Panc1 (cell line): ENCODE data around the gene EYA3. TPM values are rescaled to one million over a fixed set of nuclear protein-coding genes. Genes with fewer than 3 reads are reported as not detected.

Experiments used
- ATAC-seq: fragments of 200-7000 bp; cut with Tn5 transposase; 2 replicates; pipeline ENCODE4 v1.9.1; 2020; ENCODE audit warnings: mild to moderate bottlenecking, moderate library complexity
- BruUV-seq: library from RNA; stranded (reverse); fragments of 400-500 nt; replicated peaks from 2 replicates; lab custom pipeline; 2021; lab: Mats Ljungman, UMichigan
- CTCF ChIA-PET: fragments of 300-600 bp; sonication (Branson Sonifier 250); formaldehyde crosslinking; loops from one replicate; lab custom pipeline; 2022; ENCODE audit warnings: antibody characterized with exemption; lab: Charles Lee
- POLR2A ChIA-PET: fragments of 300-600 bp; sonication (Branson Sonifier 250); formaldehyde crosslinking; loops from one replicate; lab custom pipeline; 2022; ENCODE audit warnings: antibody characterized with exemption; lab: Charles Lee
- DNase-seq: peaks from one replicate; pipeline ENCODE4 v3.0.0-alpha.2; 2010; ENCODE audit warnings: low read depth, low spot score
- H3K27ac ChIP-seq: 2 replicates; pipeline ENCODE4 v1.5.1; 2011; ENCODE audit warnings: mild to moderate bottlenecking, low read length, inconsistent platforms
- H3K27me3 ChIP-seq: fragments of 200-500 bp; sonication (Bioruptor generic); 2 replicates; pipeline ENCODE4 v1.6.0; 2014; ENCODE audit warnings: low read length, inconsistent platforms; ENCODE audit not compliant: control insufficient read depth, insufficient read depth
- H3K36me3 ChIP-seq: fragments of 200-500 bp; sonication (Bioruptor generic); 2 replicates; pipeline ENCODE4 v1.5.1; 2014; ENCODE audit warnings: inconsistent platforms, mild to moderate bottlenecking, low read length, moderate library complexity; ENCODE audit not compliant: control insufficient read depth, insufficient read depth
- H3K4me1 ChIP-seq: 2 replicates; pipeline ENCODE4 v1.5.1; 2011; ENCODE audit warnings: inconsistent platforms, mild to moderate bottlenecking, low read length, moderate library complexity; ENCODE audit not compliant: control insufficient read depth, insufficient read depth
- H3K4me3 ChIP-seq, 2 experiments: 2 replicates each; pipeline ENCODE4 v1.5.1; 2011 to 2012; ENCODE audit warnings: low read depth in 2 of 2, low read length in 2 of 2, mild to moderate bottlenecking in 2 of 2, inconsistent platforms in 1 of 2, moderate library complexity in 1 of 2
- H3K9me3 ChIP-seq: fragments of 200-500 bp; sonication (Bioruptor generic); 2 replicates; pipeline ENCODE4 v1.5.1; 2014; ENCODE audit warnings: low read depth, mild to moderate bottlenecking, inconsistent platforms, low read length, moderate library complexity; ENCODE audit not compliant: control insufficient read depth, insufficient read depth
- POLR2AphosphoS5 ChIP-seq: IDR thresholded peaks from 2 replicates; pipeline ENCODE4 v1.6.1; 2012; ENCODE audit warnings: mild to moderate bottlenecking, low read depth, low read length, moderate library complexity
- SIN3A ChIP-seq: IDR thresholded peaks from 2 replicates; pipeline ENCODE4 v1.6.1; 2012; ENCODE audit warnings: low read depth, mild to moderate bottlenecking, low read length, moderate library complexity, borderline replicate concordance; ENCODE audit not compliant: insufficient read depth
- TCF7L2 ChIP-seq: IDR thresholded peaks from 2 replicates; pipeline ENCODE4 v1.6.1; 2011; ENCODE audit warnings: mild to moderate bottlenecking, low read depth, low read length, inconsistent platforms
- in situ Hi-C: cut with HindIII; loops from 2 replicates; pipeline ENCODE4 v1.10.0; 2016; ENCODE audit warnings: low sequenced_read_pairs, low pct_unique_long_range_greater_than_20kb
- intact Hi-C: fragments of 100-400 bp; cut with micrococcal nuclease; formaldehyde crosslinking; loops from one replicate; pipeline ENCODE4 v1.10.0; 2022; ENCODE audit not compliant: unreplicated experiment
- total RNA-seq: library from RNA; stranded (reverse); gene quantifications from one replicate; pipeline ENCODE4 v1.2.1, GENCODE V29; 2021; ENCODE audit not compliant: unreplicated experiment
- TF ChIP-seq, protein P1 (sequence below): fragments of 450-650 bp; IDR thresholded peaks from 2 replicates; pipeline ENCODE4 v1.5.1; 2017; ENCODE audit warnings: mild to moderate bottlenecking
- TF ChIP-seq, protein P2 (sequence below), 2 experiments: IDR thresholded peaks; 2 replicates each; pipeline ENCODE4 v1.6.1; 2011 to 2012; ENCODE audit warnings: low read depth in 2 of 2, control low read depth in 1 of 2, low read length in 1 of 2, mild to moderate bottlenecking in 1 of 2, moderate library complexity in 1 of 2; ENCODE audit not compliant: insufficient read depth in 1 of 2

The EYA3 gene
- total RNA-seq, 1 experiment from 2014 or later = 17.5 TPM

DNA sequence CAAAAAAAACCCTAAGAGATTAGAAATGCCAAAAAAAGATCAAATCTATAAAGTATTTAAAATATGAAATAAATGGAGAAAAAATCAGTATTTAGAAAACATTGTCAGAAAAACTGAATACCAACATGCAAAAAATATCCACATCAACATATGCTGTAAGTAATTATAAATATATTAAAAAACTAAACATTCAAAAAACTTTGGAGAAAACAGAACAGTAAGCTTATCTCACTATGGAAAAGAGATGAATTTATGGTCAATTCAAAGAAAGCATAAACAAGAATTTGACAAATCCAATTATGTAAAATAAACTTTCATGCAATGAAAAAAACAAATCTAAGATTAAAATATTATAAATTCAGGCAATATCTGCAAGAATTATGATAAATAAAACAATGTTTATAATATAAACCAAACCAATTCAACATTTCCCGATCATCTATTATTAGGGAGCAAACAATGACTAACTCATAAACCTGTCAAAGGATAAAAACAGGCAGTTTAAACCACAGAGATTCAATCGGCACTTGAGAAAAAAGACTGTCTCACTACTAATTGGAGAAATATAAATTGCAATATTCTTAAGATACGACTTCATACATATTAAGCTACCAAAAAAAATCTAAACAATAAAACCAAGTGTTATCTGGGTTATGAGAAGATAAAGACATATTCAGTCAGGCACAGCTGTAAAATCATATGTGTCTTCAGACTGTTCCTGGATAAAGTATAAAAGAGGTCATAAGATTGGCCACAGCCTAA is 21.8 kb downstream of the EYA3 start:
- peak overlapping the region in 1 of 2 experiments; percentile 2; a peak in 1 of 4 replicates for H3K4me3 ChIP-seq
- H3K36me3 ChIP-seq = no peaks in the 10 kb centered on the region
- no TSS peak for BruUV-seq
- ChIA-PET POLR2A (interaction anchor here (0.5 to 2.1 kb wide), 2 partner anchors 22 to 23 kb away, joined by 5 to 7 read pairs; partner anchors contain the start of gene EYA3), CTCF (interaction anchor here (0.5 kb wide), 1 partner anchor 150 kb away, joined by 5 read pairs; no protein-coding TSS in a partner anchor)
- H3K4me1 ChIP-seq = peaks cover 27% of the 10 kb centered on the region; the same call in 1 of the 2 replicates
- no peaks in the 10 kb centered on the region for H3K27me3 ChIP-seq
- in situ Hi-C loops = no loop called here
- no peak for DNase-seq
- intact Hi-C loops = no loop called here
- TF ChIP-seq TCF7L2 (no peak), POLR2AphosphoS5 (no peak)
- no peaks in the 10 kb centered on the region for H3K9me3 ChIP-seq
- no peak for ATAC-seq
- peak overlapping the region; percentile 72 for H3K27ac ChIP-seq

DNA sequence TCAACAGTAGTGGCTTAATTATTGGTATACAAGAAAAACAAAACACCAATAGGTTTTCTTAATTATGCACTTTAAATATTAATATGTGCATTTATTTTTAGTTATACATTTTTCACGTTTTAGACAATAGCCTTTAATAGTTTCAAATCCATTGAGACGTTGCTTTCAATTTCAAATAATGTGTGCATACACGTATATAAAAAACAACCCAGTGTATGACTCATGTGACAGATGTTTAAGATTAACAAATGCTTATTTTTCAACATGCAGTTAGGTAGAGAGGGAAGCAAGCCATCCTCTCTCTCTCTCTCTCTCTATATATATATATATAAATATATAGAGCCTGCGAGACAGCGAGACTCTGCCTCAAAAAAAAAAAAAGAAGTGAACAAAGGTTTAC is 24.3 kb downstream of the EYA3 start:
- no peak for DNase-seq
- in situ Hi-C loops (no loop called here), intact Hi-C loops (no loop called here)
- POLR2A ChIA-PET = no interaction called here
- ATAC-seq = no peak
- Histone ChIP-seq H3K9me3 (no peaks in the 10 kb centered on the region), H3K36me3 (no peaks in the 10 kb centered on the region), H3K27ac (no peak overlapping the region), H3K4me3 (no peak overlapping the region), H3K27me3 (no peaks in the 10 kb centered on the region), H3K4me1 (peaks cover 21% of the 10 kb centered on the region; the same call in 1 of the 2 replicates)
- no TSS peak for BruUV-seq
- CTCF ChIA-PET = no interaction called here
- TF ChIP-seq, protein P1, sequence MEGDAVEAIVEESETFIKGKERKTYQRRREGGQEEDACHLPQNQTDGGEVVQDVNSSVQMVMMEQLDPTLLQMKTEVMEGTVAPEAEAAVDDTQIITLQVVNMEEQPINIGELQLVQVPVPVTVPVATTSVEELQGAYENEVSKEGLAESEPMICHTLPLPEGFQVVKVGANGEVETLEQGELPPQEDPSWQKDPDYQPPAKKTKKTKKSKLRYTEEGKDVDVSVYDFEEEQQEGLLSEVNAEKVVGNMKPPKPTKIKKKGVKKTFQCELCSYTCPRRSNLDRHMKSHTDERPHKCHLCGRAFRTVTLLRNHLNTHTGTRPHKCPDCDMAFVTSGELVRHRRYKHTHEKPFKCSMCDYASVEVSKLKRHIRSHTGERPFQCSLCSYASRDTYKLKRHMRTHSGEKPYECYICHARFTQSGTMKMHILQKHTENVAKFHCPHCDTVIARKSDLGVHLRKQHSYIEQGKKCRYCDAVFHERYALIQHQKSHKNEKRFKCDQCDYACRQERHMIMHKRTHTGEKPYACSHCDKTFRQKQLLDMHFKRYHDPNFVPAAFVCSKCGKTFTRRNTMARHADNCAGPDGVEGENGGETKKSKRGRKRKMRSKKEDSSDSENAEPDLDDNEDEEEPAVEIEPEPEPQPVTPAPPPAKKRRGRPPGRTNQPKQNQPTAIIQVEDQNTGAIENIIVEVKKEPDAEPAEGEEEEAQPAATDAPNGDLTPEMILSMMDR = no peak
- no peak for TF ChIP-seq POLR2AphosphoS5
- no peak for TF ChIP-seq TCF7L2
- TF ChIP-seq, protein P2, sequence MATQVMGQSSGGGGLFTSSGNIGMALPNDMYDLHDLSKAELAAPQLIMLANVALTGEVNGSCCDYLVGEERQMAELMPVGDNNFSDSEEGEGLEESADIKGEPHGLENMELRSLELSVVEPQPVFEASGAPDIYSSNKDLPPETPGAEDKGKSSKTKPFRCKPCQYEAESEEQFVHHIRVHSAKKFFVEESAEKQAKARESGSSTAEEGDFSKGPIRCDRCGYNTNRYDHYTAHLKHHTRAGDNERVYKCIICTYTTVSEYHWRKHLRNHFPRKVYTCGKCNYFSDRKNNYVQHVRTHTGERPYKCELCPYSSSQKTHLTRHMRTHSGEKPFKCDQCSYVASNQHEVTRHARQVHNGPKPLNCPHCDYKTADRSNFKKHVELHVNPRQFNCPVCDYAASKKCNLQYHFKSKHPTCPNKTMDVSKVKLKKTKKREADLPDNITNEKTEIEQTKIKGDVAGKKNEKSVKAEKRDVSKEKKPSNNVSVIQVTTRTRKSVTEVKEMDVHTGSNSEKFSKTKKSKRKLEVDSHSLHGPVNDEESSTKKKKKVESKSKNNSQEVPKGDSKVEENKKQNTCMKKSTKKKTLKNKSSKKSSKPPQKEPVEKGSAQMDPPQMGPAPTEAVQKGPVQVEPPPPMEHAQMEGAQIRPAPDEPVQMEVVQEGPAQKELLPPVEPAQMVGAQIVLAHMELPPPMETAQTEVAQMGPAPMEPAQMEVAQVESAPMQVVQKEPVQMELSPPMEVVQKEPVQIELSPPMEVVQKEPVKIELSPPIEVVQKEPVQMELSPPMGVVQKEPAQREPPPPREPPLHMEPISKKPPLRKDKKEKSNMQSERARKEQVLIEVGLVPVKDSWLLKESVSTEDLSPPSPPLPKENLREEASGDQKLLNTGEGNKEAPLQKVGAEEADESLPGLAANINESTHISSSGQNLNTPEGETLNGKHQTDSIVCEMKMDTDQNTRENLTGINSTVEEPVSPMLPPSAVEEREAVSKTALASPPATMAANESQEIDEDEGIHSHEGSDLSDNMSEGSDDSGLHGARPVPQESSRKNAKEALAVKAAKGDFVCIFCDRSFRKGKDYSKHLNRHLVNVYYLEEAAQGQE (IDR thresholded peaks at IDR 0.05; ENCODE audit: insufficient read depth in 1 of 2, low read depth in 2 of 2, low read length in 1 of 2) = no peak
- TF ChIP-seq SIN3A = no peak

DNA sequence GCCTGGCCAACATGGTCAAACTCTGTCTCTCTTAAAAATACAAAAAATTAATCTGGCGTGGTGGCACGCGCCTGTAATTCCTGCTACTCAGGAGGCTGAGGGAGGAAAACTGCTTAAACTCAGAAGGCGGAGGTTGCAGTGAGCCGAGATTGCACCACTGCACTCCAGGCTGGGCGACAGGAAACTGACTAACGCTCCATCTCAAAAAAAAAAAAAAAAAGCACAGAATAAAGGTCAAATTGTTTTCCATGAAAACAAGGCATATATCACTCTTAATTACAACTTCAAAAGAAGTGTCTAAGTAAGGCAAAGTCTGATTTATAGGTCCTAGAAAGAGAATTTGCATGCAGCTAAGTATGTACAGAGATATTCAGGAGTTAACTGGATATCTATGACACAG is 25.6 kb downstream of the EYA3 start:
- ChIA-PET POLR2A (no interaction called here), CTCF (no interaction called here)
- ATAC-seq = no peak
- no TSS peak for BruUV-seq
- Histone ChIP-seq H3K4me3 (no peak overlapping the region), H3K36me3 (no peaks in the 10 kb centered on the region; the same call in 1 of the 2 replicates), H3K4me1 (peaks cover 21% of the 10 kb centered on the region; the same call in 1 of the 2 replicates), H3K9me3 (no peaks in the 10 kb centered on the region), H3K27me3 (no peaks in the 10 kb centered on the region), H3K27ac (no peak overlapping the region)
- in situ Hi-C loops (no loop called here), intact Hi-C loops (no loop called here)
- no peak for DNase-seq
- TF ChIP-seq SIN3A = no peak
- TF ChIP-seq, protein P2 (IDR thresholded peaks at IDR 0.05; ENCODE audit: insufficient read depth in 1 of 2, low read depth in 2 of 2, low read length in 1 of 2) = no peak
- no peak for TF ChIP-seq TCF7L2
- TF ChIP-seq, protein P1 = no peak
- TF ChIP-seq POLR2AphosphoS5 = no peak
